Vagina (tissue), 2 donors: ENCODE data around the gene RPTOR.

Experiments used
- POLR2A ChIP-seq, 2 donors: fragments of 450-650 bp; IDR thresholded peaks; one replicate each; pipeline ENCODE4 v1.6.1; 2017; ENCODE audit warnings: antibody characterized with exemption in 2 of 2, mild to moderate bottlenecking in 2 of 2, moderate library complexity in 2 of 2
- POLR2AphosphoS5 ChIP-seq, 2 donors: sonication (generic); formaldehyde crosslinking; IDR thresholded peaks; one replicate each; pipeline ENCODE4 v1.9.0; 2017; ENCODE audit warnings: antibody characterized with exemption in 2 of 2, mild to moderate bottlenecking in 2 of 2, low read depth in 1 of 2; ENCODE audit not compliant: insufficient read depth in 1 of 2
- TF ChIP-seq, protein P1 (sequence below), 3 experiments: fragments of 450-650 bp in 2 of 3; fragments of 200-600 bp in 1 of 3; sonication (generic) in 1 of 3; IDR thresholded peaks; one replicate each; pipeline ENCODE4 v1.5.1; 2017 to 2019; ENCODE audit warnings: antibody characterized with exemption in 3 of 3, mild to moderate bottlenecking in 2 of 3, moderate library complexity in 2 of 3

DNA sequence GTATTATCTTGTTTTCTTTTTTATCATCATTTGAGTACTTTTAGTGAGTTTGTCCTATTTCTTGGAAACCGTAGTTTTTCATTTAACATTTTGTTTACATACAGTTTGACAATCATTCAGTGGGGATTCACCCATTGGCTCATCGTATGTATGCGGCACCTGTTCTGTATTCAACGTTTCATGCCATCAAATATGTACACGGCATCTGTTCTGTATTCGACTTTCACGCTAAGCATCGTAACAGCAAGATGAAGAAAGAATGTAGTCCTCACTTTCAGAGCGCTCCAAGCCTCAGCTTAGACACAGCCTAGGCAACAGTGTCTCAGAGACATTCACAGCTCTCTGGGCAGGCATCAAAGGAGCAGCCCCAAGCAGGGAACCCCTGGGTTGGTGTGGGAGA is 269.9 kb downstream of the RPTOR start:
- TF ChIP-seq, protein P1, sequence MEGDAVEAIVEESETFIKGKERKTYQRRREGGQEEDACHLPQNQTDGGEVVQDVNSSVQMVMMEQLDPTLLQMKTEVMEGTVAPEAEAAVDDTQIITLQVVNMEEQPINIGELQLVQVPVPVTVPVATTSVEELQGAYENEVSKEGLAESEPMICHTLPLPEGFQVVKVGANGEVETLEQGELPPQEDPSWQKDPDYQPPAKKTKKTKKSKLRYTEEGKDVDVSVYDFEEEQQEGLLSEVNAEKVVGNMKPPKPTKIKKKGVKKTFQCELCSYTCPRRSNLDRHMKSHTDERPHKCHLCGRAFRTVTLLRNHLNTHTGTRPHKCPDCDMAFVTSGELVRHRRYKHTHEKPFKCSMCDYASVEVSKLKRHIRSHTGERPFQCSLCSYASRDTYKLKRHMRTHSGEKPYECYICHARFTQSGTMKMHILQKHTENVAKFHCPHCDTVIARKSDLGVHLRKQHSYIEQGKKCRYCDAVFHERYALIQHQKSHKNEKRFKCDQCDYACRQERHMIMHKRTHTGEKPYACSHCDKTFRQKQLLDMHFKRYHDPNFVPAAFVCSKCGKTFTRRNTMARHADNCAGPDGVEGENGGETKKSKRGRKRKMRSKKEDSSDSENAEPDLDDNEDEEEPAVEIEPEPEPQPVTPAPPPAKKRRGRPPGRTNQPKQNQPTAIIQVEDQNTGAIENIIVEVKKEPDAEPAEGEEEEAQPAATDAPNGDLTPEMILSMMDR (IDR thresholded peaks at IDR 0.05) = no peak
- TF ChIP-seq POLR2A (IDR thresholded peaks at IDR 0.05) (no peak), POLR2AphosphoS5 (IDR thresholded peaks at IDR 0.05; ENCODE audit: insufficient read depth in 1 of 2, low read depth in 1 of 2) (no peak)
